GM06990 (cell line): ENCODE measurements around the gene SLC16A13.

Experiments used
- DNase-seq: peaks from one replicate; pipeline ENCODE4 v3.0.0-alpha.2; 2011; ENCODE audit not compliant: insufficient read length; ENCODE audit errors: extremely low read depth
- H3K27me3 ChIP-seq: replicated peaks from 2 replicates; pipeline ENCODE4 v1.6.0; 2011; ENCODE audit warnings: low read length; ENCODE audit not compliant: control insufficient read depth, insufficient read depth
- H3K36me3 ChIP-seq: 2 replicates; pipeline ENCODE4 v1.5.1; 2011; ENCODE audit warnings: low read length; ENCODE audit not compliant: control insufficient read depth, insufficient read depth
- H3K4me3 ChIP-seq: replicated peaks from 2 replicates; pipeline ENCODE4 v1.5.1; 2011; ENCODE audit warnings: low read depth, mild to moderate bottlenecking, control low read depth, low read length
- TF ChIP-seq, protein P1 (sequence below): IDR thresholded peaks from 2 replicates; pipeline ENCODE4 v1.5.1; 2011; ENCODE audit warnings: low read length, control low read depth, mild to moderate bottlenecking, inconsistent platforms; ENCODE audit not compliant: insufficient read depth, poor library complexity, severe bottlenecking

SLC16A13 gene

DNA sequence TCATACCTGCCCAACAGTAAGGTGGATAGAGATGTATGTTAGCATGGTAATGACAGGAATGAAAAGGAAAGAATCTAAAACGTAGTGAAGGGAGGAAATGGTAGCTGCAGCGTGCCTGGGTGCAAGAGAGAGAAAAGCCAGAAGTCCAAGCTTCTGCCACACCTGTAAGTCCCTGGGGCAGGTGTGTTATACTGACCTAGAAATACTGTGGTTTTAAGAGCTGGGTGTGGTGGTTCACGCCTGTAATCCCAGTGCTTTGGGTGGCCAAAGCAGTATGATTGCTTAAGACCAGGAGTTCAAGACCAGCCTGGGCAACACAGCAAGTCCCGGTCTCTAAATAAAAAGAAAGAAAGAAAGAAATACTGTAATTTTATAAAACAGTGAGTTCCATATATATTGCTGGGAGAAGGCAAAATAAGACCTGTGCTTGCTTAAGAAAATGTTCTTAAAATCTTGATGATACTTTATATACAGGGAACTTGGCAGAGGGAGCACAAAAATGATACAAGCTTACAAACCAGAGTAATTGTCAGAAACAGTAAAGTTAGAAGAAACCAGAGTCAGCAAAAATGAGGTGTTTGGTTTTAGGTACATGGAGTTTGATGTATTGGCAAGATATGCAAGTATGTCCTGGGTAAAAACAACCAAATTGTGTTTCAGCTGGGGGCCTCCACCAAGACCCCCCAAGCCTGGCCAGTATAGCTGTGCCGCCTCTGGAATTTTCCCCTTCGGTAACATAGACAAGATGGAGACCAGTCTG, 33.3 kb upstream of the SLC16A13 start:
- TF ChIP-seq, protein P1, sequence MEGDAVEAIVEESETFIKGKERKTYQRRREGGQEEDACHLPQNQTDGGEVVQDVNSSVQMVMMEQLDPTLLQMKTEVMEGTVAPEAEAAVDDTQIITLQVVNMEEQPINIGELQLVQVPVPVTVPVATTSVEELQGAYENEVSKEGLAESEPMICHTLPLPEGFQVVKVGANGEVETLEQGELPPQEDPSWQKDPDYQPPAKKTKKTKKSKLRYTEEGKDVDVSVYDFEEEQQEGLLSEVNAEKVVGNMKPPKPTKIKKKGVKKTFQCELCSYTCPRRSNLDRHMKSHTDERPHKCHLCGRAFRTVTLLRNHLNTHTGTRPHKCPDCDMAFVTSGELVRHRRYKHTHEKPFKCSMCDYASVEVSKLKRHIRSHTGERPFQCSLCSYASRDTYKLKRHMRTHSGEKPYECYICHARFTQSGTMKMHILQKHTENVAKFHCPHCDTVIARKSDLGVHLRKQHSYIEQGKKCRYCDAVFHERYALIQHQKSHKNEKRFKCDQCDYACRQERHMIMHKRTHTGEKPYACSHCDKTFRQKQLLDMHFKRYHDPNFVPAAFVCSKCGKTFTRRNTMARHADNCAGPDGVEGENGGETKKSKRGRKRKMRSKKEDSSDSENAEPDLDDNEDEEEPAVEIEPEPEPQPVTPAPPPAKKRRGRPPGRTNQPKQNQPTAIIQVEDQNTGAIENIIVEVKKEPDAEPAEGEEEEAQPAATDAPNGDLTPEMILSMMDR = no peak
- Histone ChIP-seq H3K4me3 (no peak overlapping the region), H3K27me3 (no peaks in the 10 kb centered on the region), H3K36me3 (peaks cover 14% of the 10 kb centered on the region)
- DNase-seq = no peak

DNA sequence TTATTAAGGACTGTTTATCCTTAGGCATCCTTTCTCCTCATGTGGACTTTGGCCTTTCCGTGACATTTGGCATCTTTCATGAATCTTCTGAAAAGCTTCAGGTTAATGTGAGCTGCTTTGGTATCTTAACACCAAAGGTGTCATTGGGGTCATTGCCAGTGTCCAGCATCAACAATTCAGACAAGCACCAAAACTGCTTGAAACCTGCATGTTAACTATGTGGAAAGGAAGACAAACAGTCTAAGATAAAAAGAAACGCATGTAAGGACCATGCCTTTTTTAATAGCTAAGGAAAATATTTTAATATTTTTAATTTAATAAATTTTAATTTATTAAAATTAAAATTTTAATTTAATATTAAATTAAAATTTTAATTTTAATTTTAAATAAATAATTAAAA, 32.1 kb upstream of the SLC16A13 start:
- TF ChIP-seq, protein P1 = no peak
- no peak for DNase-seq
- Histone ChIP-seq H3K4me3 (no peak overlapping the region), H3K36me3 (peaks cover 12% of the 10 kb centered on the region), H3K27me3 (no peaks in the 10 kb centered on the region)

DNA sequence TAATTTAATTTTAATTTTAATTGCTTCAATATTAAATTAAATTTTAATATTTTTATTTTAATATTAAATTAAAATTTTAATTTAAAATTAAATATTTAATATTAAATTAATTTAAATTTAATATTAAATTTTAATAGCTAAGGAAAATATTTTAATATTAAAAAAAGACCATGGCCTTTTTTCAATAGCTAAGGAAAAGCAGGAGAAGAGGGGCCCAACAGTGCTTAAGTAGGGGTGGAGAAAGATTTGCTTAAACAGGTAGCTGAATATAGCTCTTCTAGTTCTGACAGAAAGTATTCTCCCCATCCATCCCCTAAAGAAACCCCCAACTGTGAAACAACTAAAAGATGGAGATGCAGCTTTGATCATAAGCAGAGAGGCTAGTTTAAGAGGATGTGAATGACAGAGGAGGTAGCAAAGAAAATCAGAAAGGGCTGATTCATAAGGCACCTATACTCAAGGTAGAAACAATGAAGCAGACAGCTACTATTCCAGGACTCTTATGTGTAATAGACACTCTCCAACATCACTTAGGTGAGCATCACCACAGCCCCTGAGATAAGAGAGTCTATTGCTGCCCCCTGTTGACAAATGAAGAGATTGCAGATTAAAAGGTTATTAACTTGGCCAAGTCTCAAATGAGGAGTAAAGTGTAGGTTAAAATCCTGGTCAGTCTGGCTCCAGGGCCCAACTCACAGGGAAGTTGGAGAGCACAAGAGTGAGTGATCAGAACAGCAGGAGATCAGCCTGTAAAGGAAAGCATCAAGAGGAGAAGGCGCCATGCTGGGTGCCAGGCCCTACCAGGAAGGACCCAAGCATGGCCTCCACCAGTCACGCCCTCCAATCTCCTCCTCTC, 31.2 kb upstream of the SLC16A13 start:
- TF ChIP-seq, protein P1 = peak; percentile 62
- Histone ChIP-seq H3K27me3 (no peaks in the 10 kb centered on the region), H3K36me3 (peaks cover 8% of the 10 kb centered on the region), H3K4me3 (no peak overlapping the region)
- no peak for DNase-seq

DNA sequence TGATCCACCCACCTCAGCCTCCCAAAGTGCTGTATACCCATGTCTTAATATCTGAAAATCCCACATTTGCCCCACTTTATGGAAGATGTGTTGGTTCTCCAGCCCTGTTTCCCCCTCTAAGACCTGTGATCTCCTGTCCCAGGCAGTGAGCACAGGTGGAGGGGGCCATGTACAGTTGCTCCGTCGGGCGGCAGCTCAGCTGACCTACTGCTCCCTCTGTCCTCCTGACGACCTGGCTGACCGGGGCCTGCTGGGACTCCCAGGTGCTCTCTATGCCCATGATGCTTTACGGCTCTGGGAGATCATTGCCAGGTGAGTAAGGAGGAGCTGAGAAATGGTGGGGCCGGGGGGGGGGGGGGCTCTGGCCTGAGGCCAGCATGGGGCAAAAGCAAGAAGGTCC, 30.1 kb upstream of the SLC16A13 start:
- no peak overlapping the region for H3K4me3 ChIP-seq
- no peaks in the 10 kb centered on the region for H3K27me3 ChIP-seq
- peaks cover 6% of the 10 kb centered on the region for H3K36me3 ChIP-seq
- no peak for DNase-seq
- TF ChIP-seq, protein P1 = no peak

DNA sequence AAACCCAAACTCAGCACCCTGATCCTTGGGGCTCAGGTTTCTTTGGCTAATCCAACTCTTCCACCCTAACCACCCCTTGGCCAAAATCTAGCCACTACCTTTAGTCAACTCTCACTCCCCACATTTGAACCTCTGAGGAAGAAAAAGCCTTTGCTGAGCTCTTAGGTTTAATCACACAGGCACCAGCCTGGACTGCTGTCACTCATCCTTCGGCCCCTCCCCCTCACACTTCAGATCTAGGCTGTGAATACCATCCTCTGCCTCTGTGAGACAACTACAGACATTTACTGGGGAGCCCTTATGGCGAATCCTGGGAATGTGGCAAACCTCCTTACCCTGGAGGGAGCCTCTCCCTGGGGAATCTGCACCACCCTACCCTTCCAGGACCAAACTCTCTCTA, 28.7 kb upstream of the SLC16A13 start:
- Histone ChIP-seq H3K36me3 (peaks cover 4% of the 10 kb centered on the region), H3K27me3 (no peaks in the 10 kb centered on the region), H3K4me3 (no peak overlapping the region)
- TF ChIP-seq, protein P1 = no peak
- DNase-seq = no peak
